CD1c-positive myeloid dendritic cell (primary cell): ENCODE results near the gene ARHGAP21.

Source experiments
- DNase-seq: peaks from one replicate; pipeline ENCODE4 v3.0.0-alpha.2; 2016; ENCODE audit errors: extremely low spot score

The ARHGAP21 gene

GRCh38 chr10:24542314-24543270 lies 181.1 kb downstream of the ARHGAP21 start:
- no peak for DNase-seq

- no peak for DNase-seq
Observed at GRCh38 chr10:24541239-24541753, 182.4 kb downstream of the ARHGAP21 start.

- no peak for DNase-seq
Observed at GRCh38 chr10:24536636-24537035, 187.1 kb downstream of the ARHGAP21 start.

- no peak for DNase-seq
Observed at GRCh38 chr10:24533981-24534380, 189.7 kb downstream of the ARHGAP21 start.
